ENCODE results near the gene ENOX1. TPM values are rescaled to one million over a fixed set of nuclear protein-coding genes. Genes with fewer than 3 reads are reported as not detected.

The ENOX1 gene
- total and polyA plus RNA-seq, 2 donors (not counting 3 experiments of a cell fraction or from before 2014, with no cell fraction given) = 0.17 to 0.97 TPM

DNA sequence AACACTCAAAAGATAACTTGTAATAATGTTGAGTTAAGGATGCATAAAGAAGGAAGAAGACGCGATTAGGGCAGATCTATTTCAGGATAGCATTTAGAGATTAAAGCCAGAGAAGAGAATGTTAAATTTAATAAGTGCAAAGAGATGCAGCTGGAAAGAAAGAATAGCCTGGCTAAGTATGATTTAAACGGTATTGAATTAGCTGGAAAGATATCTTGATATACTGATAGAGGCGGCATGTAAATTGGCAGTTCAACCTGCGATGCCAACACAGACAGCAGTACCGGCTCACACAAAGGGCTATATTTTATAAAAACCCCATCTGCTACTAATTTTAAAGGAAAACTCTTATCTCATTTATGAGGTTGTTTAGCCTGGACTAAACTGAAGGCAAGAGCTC lies 121.4 kb downstream of the ENOX1 start:
- CTCF ChIA-PET = no interaction called here
- dilution Hi-C loops (cut with MboI; ENCODE audit: extremely low pct_ligation_motif_present, low sequenced_read_pairs) = no loop called here
- no peak for DNase-seq (ENCODE audit: low read depth, low spot score)
- no TSS peak for BruUV-seq (replicated peaks)
- Histone ChIP-seq H3K79me2 (ENCODE audit: control insufficient read depth, insufficient read depth, low read length) (no peaks in the 10 kb centered on the region), H3K27ac (ENCODE audit: insufficient read depth, low read depth, low read length) (no peak overlapping the region), H3K4me1 (ENCODE audit: control insufficient read depth, extremely low read depth, insufficient read depth, low read length) (no peaks in the 10 kb centered on the region), H3K9ac (replicated peaks; ENCODE audit: extremely low read depth, insufficient read depth, low read length) (no peak overlapping the region), H2AFZ (ENCODE audit: low read depth, low read length) (no peak overlapping the region), H3K4me3 (replicated peaks in 1 of 3; ENCODE audit: insufficient read depth in 1 of 3, low read depth in 1 of 3, low read length in 3 of 3) (no peak overlapping the region), H3K9me1 (replicated peaks; ENCODE audit: control insufficient read depth, extremely low read depth, insufficient read depth, low read length) (no peaks in the 10 kb centered on the region), H3K27me3 (ENCODE audit: control insufficient read depth in 2 of 2, insufficient read depth in 2 of 2, low read length in 2 of 2) (no peaks in the 10 kb centered on the region), H3K4me2 (ENCODE audit: insufficient read depth, low read length) (no peak overlapping the region), H3K9me3 (replicated peaks; ENCODE audit: control insufficient read depth, insufficient read depth, low read length) (no peaks in the 10 kb centered on the region), H4K20me1 (replicated peaks; ENCODE audit: control insufficient read depth, extremely low read depth, insufficient read depth, low read length) (no peaks in the 10 kb centered on the region), H3K36me3 (ENCODE audit: control insufficient read depth in 2 of 2, extremely low read depth in 1 of 2, insufficient read depth in 2 of 2, low read length in 2 of 2) (no peaks in the 10 kb centered on the region)
- POLR2A ChIA-PET = no interaction called here
- intact Hi-C loops (cut with micrococcal nuclease) = no loop called here
- TF ChIP-seq MYC (IDR thresholded peaks at IDR 0.05; ENCODE audit: low read depth, low read length) = no peak
- no peak for FAIRE-seq

- Histone ChIP-seq H2AFZ (ENCODE audit: low read depth, low read length) (no peak overlapping the region), H3K79me2 (ENCODE audit: control insufficient read depth, insufficient read depth, low read length) (no peaks in the 10 kb centered on the region), H3K4me3 (replicated peaks in 1 of 3; ENCODE audit: insufficient read depth in 1 of 3, low read depth in 1 of 3, low read length in 3 of 3) (no peak overlapping the region), H3K9ac (replicated peaks; ENCODE audit: extremely low read depth, insufficient read depth, low read length) (no peak overlapping the region), H3K27ac (ENCODE audit: insufficient read depth, low read depth, low read length) (no peak overlapping the region), H3K36me3 (ENCODE audit: control insufficient read depth in 2 of 2, extremely low read depth in 1 of 2, insufficient read depth in 2 of 2, low read length in 2 of 2) (no peaks in the 10 kb centered on the region), H4K20me1 (replicated peaks; ENCODE audit: control insufficient read depth, extremely low read depth, insufficient read depth, low read length) (no peaks in the 10 kb centered on the region), H3K4me1 (ENCODE audit: control insufficient read depth, extremely low read depth, insufficient read depth, low read length) (no peaks in the 10 kb centered on the region), H3K9me1 (replicated peaks; ENCODE audit: control insufficient read depth, extremely low read depth, insufficient read depth, low read length) (no peaks in the 10 kb centered on the region), H3K4me2 (ENCODE audit: insufficient read depth, low read length) (no peak overlapping the region), H3K9me3 (replicated peaks; ENCODE audit: control insufficient read depth, insufficient read depth, low read length) (no peaks in the 10 kb centered on the region), H3K27me3 (ENCODE audit: control insufficient read depth in 2 of 2, insufficient read depth in 2 of 2, low read length in 2 of 2) (no peaks in the 10 kb centered on the region)
- BruUV-seq (replicated peaks) = no TSS peak
- dilution Hi-C loops (cut with MboI; ENCODE audit: extremely low pct_ligation_motif_present, low sequenced_read_pairs) (no loop called here), intact Hi-C loops (cut with micrococcal nuclease) (no loop called here)
- ChIA-PET CTCF (no interaction called here), POLR2A (no interaction called here)
- FAIRE-seq (no peak), DNase-seq (ENCODE audit: low read depth, low spot score) (peak; percentile 5)
- TF ChIP-seq POLR2AphosphoS5 (IDR thresholded peaks at IDR 0.05; ENCODE audit: insufficient read depth, low read depth, low read length) = no peak
- TF ChIP-seq POLR2A (IDR thresholded peaks at IDR 0.05; ENCODE audit: low read depth, low read length) = no peak
- TF ChIP-seq EZH2 (IDR thresholded peaks at IDR 0.05; ENCODE audit: borderline replicate concordance, low read depth, low read length, severe bottlenecking) = no peak
- TF ChIP-seq, protein P1, sequence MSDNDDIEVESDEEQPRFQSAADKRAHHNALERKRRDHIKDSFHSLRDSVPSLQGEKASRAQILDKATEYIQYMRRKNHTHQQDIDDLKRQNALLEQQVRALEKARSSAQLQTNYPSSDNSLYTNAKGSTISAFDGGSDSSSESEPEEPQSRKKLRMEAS (IDR thresholded peaks at IDR 0.05; ENCODE audit: insufficient read depth, insufficient read length) = no peak
- no peak for TF ChIP-seq GATA2 (IDR thresholded peaks at IDR 0.05; ENCODE audit: insufficient read depth, insufficient read length, low read depth, low read length)
- TF ChIP-seq JUN (IDR thresholded peaks at IDR 0.05; ENCODE audit: borderline replicate concordance, insufficient read depth, insufficient read length, low read depth) = no peak
- no peak for TF ChIP-seq CTCF (IDR thresholded peaks at IDR 0.05; ENCODE audit: extremely low read depth in 1 of 2, insufficient read depth in 1 of 2, low read depth in 1 of 2, low read length in 2 of 2)
- no peak for TF ChIP-seq MYC (IDR thresholded peaks at IDR 0.05; ENCODE audit: low read depth, low read length)
- TF ChIP-seq FOS (IDR thresholded peaks at IDR 0.05; ENCODE audit: borderline replicate concordance, insufficient read depth, low read length) = no peak
Observed at GRCh38 chr13:43664700-43665191, 122.0 kb downstream of the ENOX1 start.
